Testis (tissue), 3 donors: ENCODE data around the gene FHAD1. TPM values are rescaled to one million over a fixed set of nuclear protein-coding genes. Genes with fewer than 3 reads are reported as not detected.
A peak's percentile ranks its signal among the peaks of the same experiment; 100 is the strongest.

Experiments used
- DNase-seq: peaks from one replicate; pipeline ENCODE4 v3.0.0-alpha.2; 2019
- H3K27ac ChIP-seq, 2 donors: fragments of 200-600 bp; sonication (generic); one replicate each; pipeline ENCODE4 v1.5.1; 2019
- H3K27me3 ChIP-seq: fragments of 200-600 bp; sonication (generic); one replicate; pipeline ENCODE4 v1.5.1; 2019
- H3K36me3 ChIP-seq: fragments of 200-600 bp; sonication (generic); one replicate; pipeline ENCODE4 v1.5.1; 2017; ENCODE audit warnings: low read depth; ENCODE audit errors: missing control alignments
- H3K4me1 ChIP-seq: fragments of 200-600 bp; sonication (generic); one replicate; pipeline ENCODE4 v1.5.1; 2019
- H3K4me3 ChIP-seq, 2 donors: fragments of 200-600 bp; sonication (generic); one replicate each; pipeline ENCODE4 v1.5.1; 2017 to 2019
- H3K9me3 ChIP-seq: fragments of 200-600 bp; sonication (generic); one replicate; pipeline ENCODE4 v1.5.1; 2017
- POLR2A ChIP-seq: fragments of 450-650 bp; IDR thresholded peaks from one replicate; pipeline ENCODE4 v1.6.1; 2017; ENCODE audit warnings: antibody characterized with exemption, mild to moderate bottlenecking, moderate library complexity
- WGBS, 2 donors: methylation state at CpG; one replicate each; pipeline ENCODE4 v1.1.5; 2018; 5-methylcytosine and 5-hydroxymethylcytosine counted together
- intact Hi-C: fragments of 100-400 bp; cut with DNase I; formaldehyde crosslinking; loops from one replicate; pipeline ENCODE4 v1.15.1; 2023; ENCODE audit warnings: low total_unique reads
- polyA plus RNA-seq: library from polyadenylated mRNA; stranded (reverse); fragments of 350-450 nt; fragmentation: Illumina TruSeq; extraction: RNeasy Lipid Tissue Mini Kit (QIAGEN cat#74804); gene quantifications from one replicate; pipeline ENCODE4 v1.2.3, GENCODE V29; 2014; ENCODE audit warnings: low read depth, low replicate concordance; ENCODE audit not compliant: insufficient read depth
- total RNA-seq, 2 donors: library from RNA; depleted of rRNA; stranded (reverse); fragments of >200 nt; gene quantifications; one replicate each; pipeline ENCODE4 v1.2.3, GENCODE V29; 2016
- TF ChIP-seq, protein P1 (sequence below), 3 experiments: fragments of 450-650 bp in 2 of 3; fragments of 200-600 bp in 1 of 3; sonication (generic) in 1 of 3; IDR thresholded peaks; one replicate each; pipeline ENCODE4 v1.5.1; 2016 to 2019; ENCODE audit warnings: antibody characterized with exemption in 3 of 3, mild to moderate bottlenecking in 2 of 3, moderate library complexity in 1 of 3

The FHAD1 gene
- total and polyA plus RNA-seq, 3 donors from 2014 or later: 22.0 to 73.3 (median 59.0) TPM

GRCh38 chr1:15407580-15407979 lies 160.6 kb downstream of the FHAD1 start:
- WGBS, 2 donors: 84 to 94% methylated on average over 6 to 7 of the region's 7 CpGs
- no peak overlapping the region for H3K4me3 ChIP-seq
- no peak overlapping the region for H3K27ac ChIP-seq
- no peaks in the 10 kb centered on the region for H3K36me3 ChIP-seq
- no peak for TF ChIP-seq POLR2A
- TF ChIP-seq, protein P1, sequence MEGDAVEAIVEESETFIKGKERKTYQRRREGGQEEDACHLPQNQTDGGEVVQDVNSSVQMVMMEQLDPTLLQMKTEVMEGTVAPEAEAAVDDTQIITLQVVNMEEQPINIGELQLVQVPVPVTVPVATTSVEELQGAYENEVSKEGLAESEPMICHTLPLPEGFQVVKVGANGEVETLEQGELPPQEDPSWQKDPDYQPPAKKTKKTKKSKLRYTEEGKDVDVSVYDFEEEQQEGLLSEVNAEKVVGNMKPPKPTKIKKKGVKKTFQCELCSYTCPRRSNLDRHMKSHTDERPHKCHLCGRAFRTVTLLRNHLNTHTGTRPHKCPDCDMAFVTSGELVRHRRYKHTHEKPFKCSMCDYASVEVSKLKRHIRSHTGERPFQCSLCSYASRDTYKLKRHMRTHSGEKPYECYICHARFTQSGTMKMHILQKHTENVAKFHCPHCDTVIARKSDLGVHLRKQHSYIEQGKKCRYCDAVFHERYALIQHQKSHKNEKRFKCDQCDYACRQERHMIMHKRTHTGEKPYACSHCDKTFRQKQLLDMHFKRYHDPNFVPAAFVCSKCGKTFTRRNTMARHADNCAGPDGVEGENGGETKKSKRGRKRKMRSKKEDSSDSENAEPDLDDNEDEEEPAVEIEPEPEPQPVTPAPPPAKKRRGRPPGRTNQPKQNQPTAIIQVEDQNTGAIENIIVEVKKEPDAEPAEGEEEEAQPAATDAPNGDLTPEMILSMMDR (IDR thresholded peaks at IDR 0.05): no peak
- H3K27me3 ChIP-seq: no peaks in the 10 kb centered on the region
- no peak for DNase-seq
- peaks cover 13% of the 10 kb centered on the region for H3K4me1 ChIP-seq
- intact Hi-C loops: no loop called here
- H3K9me3 ChIP-seq: no peaks in the 10 kb centered on the region

DNA sequence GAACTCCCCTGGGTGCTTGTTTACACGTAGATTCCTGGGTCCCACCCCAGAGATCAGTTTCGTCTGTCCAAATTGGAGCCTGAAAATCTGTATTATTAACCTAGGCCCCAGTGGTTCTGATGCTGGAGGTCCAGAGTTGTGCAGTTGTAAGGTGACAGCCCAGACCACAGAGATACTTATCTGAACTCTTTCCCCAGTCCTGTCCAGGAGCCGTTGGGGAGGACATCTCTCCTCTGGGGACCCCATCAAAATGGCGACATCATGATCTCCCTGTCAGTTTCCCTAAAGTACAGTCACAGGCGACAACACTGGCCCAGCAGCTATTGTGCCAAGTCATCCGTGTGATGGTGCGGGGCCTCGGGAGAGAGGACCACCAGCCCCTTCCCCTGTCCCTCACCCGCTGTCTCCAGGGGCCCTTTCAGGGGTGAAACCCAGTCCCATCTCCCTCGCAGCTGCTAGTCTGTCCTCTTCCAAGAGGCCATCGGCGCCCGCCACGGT lies 161.9 kb downstream of the FHAD1 start:
- no peak for DNase-seq
- H3K27me3 ChIP-seq: no peaks in the 10 kb centered on the region
- no peaks in the 10 kb centered on the region for H3K36me3 ChIP-seq
- intact Hi-C loops: no loop called here
- H3K9me3 ChIP-seq: no peaks in the 10 kb centered on the region
- WGBS, 2 donors: 27 to 29% methylated on average over 14 of the region's 14 CpGs
- H3K4me3 ChIP-seq: peak overlapping the region; percentile 83 to 93
- TF ChIP-seq, protein P1 (IDR thresholded peaks at IDR 0.05): no peak
- TF ChIP-seq POLR2A: no peak
- peak overlapping the region; percentile 70 to 74 for H3K27ac ChIP-seq
- H3K4me1 ChIP-seq: peaks cover 18% of the 10 kb centered on the region

- no peaks in the 10 kb centered on the region for H3K27me3 ChIP-seq
- TF ChIP-seq, protein P1 (IDR thresholded peaks at IDR 0.05): no peak
- TF ChIP-seq POLR2A: no peak
- 1 to 4% methylated on average over 11 to 41 of the region's 99 CpGs for WGBS, 2 donors
- H3K9me3 ChIP-seq: no peaks in the 10 kb centered on the region
- peak; percentile 88 for DNase-seq
- H3K4me3 ChIP-seq: peak within 1 kb of the TSS; percentile 83 to 93
- intact Hi-C loops: no loop called here
- no peaks in the 10 kb centered on the region for H3K36me3 ChIP-seq
- H3K27ac ChIP-seq: peak within 1 kb of the TSS; percentile 74
- H3K4me1 ChIP-seq: peaks cover 23% of the 10 kb centered on the region
Measured at GRCh38 chr1:15409388-15410222, 162.6 kb downstream of the FHAD1 start, which contains the start of gene EFHD2. Gene EFHD2, plus strand, starts transcription at chr1:15409888. Its CDS starts 84 bp downstream, at chr1:15409972.

DNA sequence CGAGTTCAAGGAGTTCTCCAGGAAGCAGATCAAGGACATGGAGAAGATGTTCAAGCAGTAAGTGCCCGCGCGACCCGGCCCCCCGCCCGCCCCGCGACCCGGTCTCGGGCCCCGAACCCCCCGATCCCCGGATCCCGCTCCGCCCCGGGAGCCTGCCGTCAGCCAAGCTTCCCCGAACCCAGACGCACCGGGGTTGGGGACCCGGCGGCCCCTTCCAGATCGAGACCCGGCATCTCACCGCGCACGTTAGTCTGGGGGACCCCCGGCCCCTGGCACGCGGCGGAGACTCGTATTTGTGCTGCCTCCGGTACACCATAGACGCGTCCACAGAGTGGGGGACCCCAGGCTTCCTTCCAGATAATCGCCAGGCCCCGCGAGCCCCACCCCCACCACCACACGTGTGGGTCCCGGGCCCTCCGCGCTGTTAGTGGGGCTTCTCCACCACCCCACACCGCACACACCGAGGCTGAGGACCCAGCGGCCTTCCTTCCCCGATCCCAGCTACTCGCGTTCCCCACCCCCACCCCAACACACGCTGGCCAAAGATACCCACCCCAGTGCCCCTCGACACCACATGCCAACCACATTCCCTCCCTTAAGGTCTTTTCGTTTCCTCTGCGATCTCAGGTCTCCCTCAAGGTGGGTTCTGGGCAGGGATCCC lies 163.3 kb downstream of the FHAD1 start:
- Histone ChIP-seq H3K27ac (peak overlapping the region; percentile 73 to 74), H3K27me3 (no peaks in the 10 kb centered on the region), H3K9me3 (no peaks in the 10 kb centered on the region), H3K4me3 (peak overlapping the region; percentile 83 to 93), H3K4me1 (peaks cover 25% of the 10 kb centered on the region), H3K36me3 (no peaks in the 10 kb centered on the region)
- TF ChIP-seq POLR2A: no peak
- TF ChIP-seq, protein P1 (IDR thresholded peaks at IDR 0.05): no peak
- intact Hi-C loops: no loop called here
- no peak for DNase-seq
- 5 to 11% methylated on average over 14 to 16 of the region's 53 CpGs for WGBS, 2 donors
